K562 (cell line): ENCODE measurements around the gene SOX21. TPM values are rescaled to one million over a fixed set of nuclear protein-coding genes. Genes with fewer than 3 reads are reported as not detected.
A peak's percentile ranks its signal among the peaks of the same experiment; 100 is the strongest.

Source experiments
- ATAC-seq: fragments of 200-7000 bp; cut with Tn5 transposase; 3 replicates; pipeline ENCODE4 v1.9.1; 2020; ENCODE audit warnings: moderate library complexity
- BruUV-seq: library from RNA; stranded (reverse); fragments of 400-500 nt; replicated peaks from 2 replicates; lab custom pipeline; 2021; lab: Mats Ljungman, UMichigan
- CTCF ChIA-PET: fragments of 300-600 bp; formaldehyde crosslinking; extraction: SDS; loops from one replicate; lab custom pipeline; 2021; ENCODE audit warnings: low intra/inter-chr PET ratio; lab: Yijun Ruan, JAX
- POLR2A ChIA-PET: fragments of 300-600, 350-650 bp; sonication (Branson Sonifier 250); formaldehyde crosslinking; extraction: SDS; loops from one replicate; lab custom pipeline; 2021; ENCODE audit warnings: antibody characterized with exemption, inconsistent platforms; lab: Yijun Ruan, JAX
- DNase-seq, 4 experiments: peaks; one replicate each; pipeline versions ENCODE4 v3.0.0 to v3.0.0-alpha.2; 2011 to 2018; ENCODE audit warnings: low spot score in 3 of 4, mixed read lengths in 3 of 4; ENCODE audit errors: extremely low read depth in 1 of 4
- FAIRE-seq: peaks from 2 replicates; lab custom pipeline; 2011; peaks lifted over from hg19 to GRCh38; lab: Jason Lieb, UNC
- H2AFZ ChIP-seq: 2 replicates; pipeline ENCODE4 v1.6.0; 2011; ENCODE audit warnings: low read depth, low read length, control low read depth, inconsistent platforms
- H3K27ac ChIP-seq: fragments of 200-600 bp; 3 replicates; pipeline ENCODE4 v1.8.0; 2011; ENCODE audit warnings: low read depth, mild to moderate bottlenecking, control low read depth, inconsistent platforms, low read length, moderate library complexity, mixed read lengths; ENCODE audit errors: extremely low read depth
- H3K27me3 ChIP-seq, 2 experiments: fragments of 300-600 bp in 1 of 2; 2 replicates in 1 of 2; 3 replicates in 1 of 2; pipeline versions ENCODE4 v1.6.0 to v1.8.0; 2011; ENCODE audit warnings: inconsistent platforms in 2 of 2, low read length in 2 of 2, mild to moderate bottlenecking in 1 of 2, mixed read lengths in 1 of 2, moderate library complexity in 1 of 2; ENCODE audit not compliant: control insufficient read depth in 2 of 2, insufficient read depth in 2 of 2
- H3K36me3 ChIP-seq: fragments of 300-600 bp; 3 replicates; pipeline ENCODE4 v1.8.0; 2011; ENCODE audit warnings: mild to moderate bottlenecking, low read length, inconsistent platforms; ENCODE audit not compliant: control insufficient read depth, insufficient read depth
- H3K4me1 ChIP-seq, 2 experiments: fragments of 200-600 bp in 1 of 2; replicated peaks in 1 of 2; 2 replicates in 1 of 2; 3 replicates in 1 of 2; pipeline versions ENCODE4 v1.5.1 to v1.8.0; 2011; ENCODE audit warnings: inconsistent platforms in 2 of 2, low read length in 2 of 2, mild to moderate bottlenecking in 1 of 2, mixed read lengths in 1 of 2, moderate library complexity in 1 of 2; ENCODE audit not compliant: control insufficient read depth in 2 of 2, insufficient read depth in 2 of 2
- H3K4me2 ChIP-seq: 2 replicates; pipeline ENCODE4 v1.6.1; 2011; ENCODE audit warnings: low read length, control low read depth, inconsistent platforms, mixed read lengths; ENCODE audit not compliant: insufficient read depth
- H3K4me3 ChIP-seq: fragments of 200-600 bp; sonication (generic), shearing (Covaris generic); 2 replicates; pipeline ENCODE4 v1.5.1; 2016; ENCODE audit warnings: control low read depth, inconsistent platforms
- H3K79me2 ChIP-seq: fragments of 200-600 bp; 3 replicates; pipeline ENCODE4 v1.8.0; 2011; ENCODE audit warnings: low read length, inconsistent platforms; ENCODE audit not compliant: control insufficient read depth, insufficient read depth
- H3K9ac ChIP-seq, 2 experiments: 2 replicates each; pipeline versions ENCODE4 v1.6.0 to v1.6.1; 2011; ENCODE audit warnings: low read depth in 2 of 2, low read length in 2 of 2, control low read depth in 1 of 2, inconsistent platforms in 1 of 2, mild to moderate bottlenecking in 1 of 2, mixed read lengths in 1 of 2; ENCODE audit not compliant: insufficient read depth in 1 of 2
- H3K9me1 ChIP-seq: one replicate; pipeline ENCODE4 v1.6.0; 2011; ENCODE audit warnings: inconsistent platforms, mild to moderate bottlenecking, low read length, moderate library complexity; ENCODE audit not compliant: control insufficient read depth, insufficient read depth
- H3K9me3 ChIP-seq: replicated peaks from 2 replicates; pipeline ENCODE4 v1.5.1; 2011; ENCODE audit warnings: low read depth, low read length, inconsistent platforms; ENCODE audit not compliant: control insufficient read depth, insufficient read depth
- H4K20me1 ChIP-seq: replicated peaks from 2 replicates; pipeline ENCODE4 v1.6.1; 2011; ENCODE audit warnings: low read length, inconsistent platforms, mixed read lengths; ENCODE audit not compliant: control insufficient read depth, insufficient read depth
- ARHGAP35 ChIP-seq: fragments of 450-650 bp; IDR thresholded peaks from 2 replicates; pipeline ENCODE4 v1.6.1; 2018; ENCODE audit not compliant: partially characterized antibody
- CBX8 ChIP-seq: fragments of 200-600 bp; sonication (generic); IDR thresholded peaks from 2 replicates; pipeline ENCODE4 v1.6.1; 2012; ENCODE audit warnings: borderline replicate concordance, mixed run types, low read depth, mild to moderate bottlenecking, moderate library complexity, mixed read lengths, low read length, control low read depth, inconsistent platforms; ENCODE audit not compliant: poor library complexity, severe bottlenecking; ENCODE audit errors: extremely low read depth
- CHD2 ChIP-seq: IDR thresholded peaks from 2 replicates; pipeline ENCODE4 v1.6.1; 2011; ENCODE audit warnings: low read depth, low read length
- RFX1 ChIP-seq: fragments of 450-650 bp; IDR thresholded peaks from 2 replicates; pipeline ENCODE4 v1.6.1; 2016; ENCODE audit warnings: mild to moderate bottlenecking, moderate library complexity
- RUNX1 ChIP-seq: sonication (generic); IDR thresholded peaks from 2 replicates; pipeline ENCODE4 v1.6.1; 2016; ENCODE audit warnings: antibody characterized with exemption, low read depth
- YBX1 ChIP-seq: fragments of 450-650 bp; IDR thresholded peaks from 2 replicates; pipeline ENCODE4 v1.7.1; 2016; ENCODE audit warnings: mild to moderate bottlenecking
- ZNF12 ChIP-seq: sonication (generic); formaldehyde crosslinking; IDR thresholded peaks from 2 replicates; pipeline ENCODE4 v1.4.0; 2020; ENCODE audit warnings: mild to moderate bottlenecking, missing genetic modification reagents
- WGBS: fragments of 100-300 bp; shearing (Covaris generic); methylation state at CpG from one replicate; pipeline ENCODE4 v1.1.6; 2016; ENCODE audit warnings: low coverage, mixed read lengths; ENCODE audit not compliant: insufficient coverage; ENCODE audit errors: missing lambda C conversion rate; 5-methylcytosine and 5-hydroxymethylcytosine counted together
- in situ Hi-C: fragments of 300-500 bp; cut with MboI; formaldehyde crosslinking; loops from 4 replicates; pipeline ENCODE4 v1.15.0; 2018; ENCODE audit warnings: inconsistent platforms, mixed read lengths
- intact Hi-C: fragments of 100-400 bp; cut with micrococcal nuclease; formaldehyde crosslinking; loops from 2 replicates; pipeline ENCODE4 v1.14.2; 2022
- polyA plus RNA-seq, 8 experiments: library from polyadenylated mRNA; depleted of rRNA in 4 of 8; stranded (reverse) in 5 of 8; unstranded in 3 of 8; fragments of >200 nt; fragmentation: Nextera tagmentation in 2 of 8; fragmentation: Illumina TruSeq in 1 of 8; extraction: Ambion mirVana in 2 of 8; extraction: Trizol in 1 of 8; gene quantifications; 2 replicates each; pipeline versions ENCODE4 v1.2.1 to v1.2.3, GENCODE V29; 2011 to 2014; ENCODE audit warnings: inconsistent platforms in 1 of 8, missing spikeins in 1 of 8
- total RNA-seq, 7 experiments: library from RNA; depleted of rRNA in 6 of 7; stranded (reverse); fragments of >200 nt in 6 of 7; fragmentation: Illumina TruSeq in 2 of 7; extraction: Trizol in 2 of 7; gene quantifications; 2 replicates each; pipeline versions ENCODE4 v1.2.1 to v1.2.3, GENCODE V29; 2011 to 2021; ENCODE audit warnings: low replicate concordance in 1 of 7
- TF ChIP-seq, protein P1 (sequence below): fragments of 450-650 bp; IDR thresholded peaks from 2 replicates; pipeline ENCODE4 v1.6.1; 2016

The SOX21 gene
- total and polyA plus RNA-seq, 9 of the 15 experiments (the other 6 are each of a cell fraction or from before 2014, with no cell fraction given), result 0.07 TPM; not detected in 8

DNA sequence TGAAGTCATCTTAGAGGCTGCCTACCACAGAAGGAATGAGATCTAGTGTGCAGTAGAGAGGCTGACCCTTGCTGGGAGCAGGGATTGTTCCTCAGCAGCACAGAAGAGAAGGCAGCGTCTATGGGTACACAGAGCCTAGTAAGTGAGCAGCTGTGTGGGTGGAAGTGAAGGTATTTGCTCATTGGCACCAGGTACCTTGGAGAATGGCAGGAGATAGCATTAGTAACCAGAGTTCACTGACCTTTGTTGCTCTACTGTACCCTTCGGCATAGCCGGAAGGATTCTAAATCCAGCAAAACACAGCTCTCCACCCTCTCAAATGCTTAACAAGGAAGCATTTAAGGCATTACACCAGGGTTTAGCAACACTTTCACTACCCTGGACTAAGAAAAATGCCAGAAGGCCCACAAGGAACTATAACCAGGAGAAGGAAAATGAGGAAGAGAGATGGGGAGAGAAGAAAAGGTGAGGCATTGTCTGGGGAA is 12.3 kb downstream of the SOX21 start (continued):
- no peak for TF ChIP-seq YBX1
- no peak for TF ChIP-seq CBX8

DNA sequence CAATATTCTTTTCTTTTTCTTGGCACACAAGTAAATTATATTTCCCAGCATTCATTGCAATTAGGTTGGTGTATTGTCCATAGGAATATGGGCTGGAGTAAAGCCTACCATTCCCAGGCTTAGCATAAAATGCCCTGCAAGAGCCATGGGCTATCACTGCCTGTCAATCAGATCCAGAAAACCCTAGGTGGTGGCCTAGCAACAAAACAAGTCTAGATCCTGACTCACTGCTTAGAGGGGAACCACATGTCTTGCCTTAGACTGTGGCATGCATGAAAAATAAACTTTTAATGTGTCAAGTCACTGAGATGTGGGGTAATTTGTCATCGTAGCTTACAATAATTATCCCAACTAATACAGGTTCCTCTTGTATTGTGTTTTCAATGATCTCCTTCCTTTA is 16.2 kb downstream of the SOX21 start:
- CTCF ChIA-PET, result no interaction called here
- peak in 1 of 4 experiments; percentile 11 for DNase-seq

More for the DNA sequence above, 16.2 kb downstream of the SOX21 start:
- H3K4me1 ChIP-seq, result no peaks in the 10 kb centered on the region
- no CpG with 5 or more reads among the region's 1 CpG for WGBS
- H3K79me2 ChIP-seq, result no peaks in the 10 kb centered on the region
- no peak overlapping the region for H2AFZ ChIP-seq
- peaks cover 0 to 8% of the 10 kb centered on the region in 2 experiments; a peak in 2 of 5 replicates for H3K27me3 ChIP-seq
- BruUV-seq, result no TSS peak
- no peak overlapping the region for H3K27ac ChIP-seq
- H3K9me3 ChIP-seq, result no peaks in the 10 kb centered on the region
- H3K9me1 ChIP-seq, result no peaks in the 10 kb centered on the region
- POLR2A ChIA-PET, result no interaction called here
- in situ Hi-C loops (no loop called here), intact Hi-C loops (no loop called here)
- no peak overlapping the region for H3K4me3 ChIP-seq
- FAIRE-seq, result no peak
- H3K4me2 ChIP-seq, result no peak overlapping the region
- H3K9ac ChIP-seq, result no peak overlapping the region
- no peak for ATAC-seq
- TF ChIP-seq, protein P1, sequence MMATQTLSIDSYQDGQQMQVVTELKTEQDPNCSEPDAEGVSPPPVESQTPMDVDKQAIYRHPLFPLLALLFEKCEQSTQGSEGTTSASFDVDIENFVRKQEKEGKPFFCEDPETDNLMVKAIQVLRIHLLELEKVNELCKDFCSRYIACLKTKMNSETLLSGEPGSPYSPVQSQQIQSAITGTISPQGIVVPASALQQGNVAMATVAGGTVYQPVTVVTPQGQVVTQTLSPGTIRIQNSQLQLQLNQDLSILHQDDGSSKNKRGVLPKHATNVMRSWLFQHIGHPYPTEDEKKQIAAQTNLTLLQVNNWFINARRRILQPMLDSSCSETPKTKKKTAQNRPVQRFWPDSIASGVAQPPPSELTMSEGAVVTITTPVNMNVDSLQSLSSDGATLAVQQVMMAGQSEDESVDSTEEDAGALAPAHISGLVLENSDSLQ, result peak; percentile 84
- TF ChIP-seq RFX1, result peak; percentile 21; the same call in 1 of the 2 replicates
- TF ChIP-seq ZNF12 (CRISPR knock-in tag), result no peak
- no peak for TF ChIP-seq ARHGAP35
- no peak for TF ChIP-seq RUNX1
- TF ChIP-seq CHD2, result no peak
- no peaks in the 10 kb centered on the region for H4K20me1 ChIP-seq
- no peaks in the 10 kb centered on the region for H3K36me3 ChIP-seq
